SK-N-SH (cell line): ENCODE results near the gene PAQR7. TPM values are rescaled to one million over a fixed set of nuclear protein-coding genes. Genes with fewer than 3 reads are reported as not detected.

ENCODE experiments used
- CTCF ChIA-PET: fragments of 300-600, 350-600 bp; formaldehyde crosslinking; extraction: SDS; loops from one replicate; lab custom pipeline; 2021; lab: Yijun Ruan, JAX
- POLR2A ChIA-PET: fragments of 350-600 bp; sonication (Branson Sonifier 250); formaldehyde crosslinking; extraction: SDS; loops from one replicate; lab custom pipeline; 2020; ENCODE audit warnings: antibody characterized with exemption, inconsistent platforms; lab: Yijun Ruan, JAX
- DNase-seq: peaks from one replicate; pipeline ENCODE4 v3.0.0; 2012
- H2AFZ ChIP-seq: fragments of 200-600 bp; sonication (generic); 2 replicates; pipeline ENCODE4 v1.8.1; 2016; ENCODE audit warnings: antibody characterized with exemption, mild to moderate bottlenecking, low read depth
- H3F3A ChIP-seq: fragments of 200-600 bp; sonication (generic); replicated peaks from 2 replicates; pipeline ENCODE3; 2016; ENCODE audit warnings: antibody characterized with exemption, mild to moderate bottlenecking; ENCODE audit not compliant: insufficient read depth
- H3K27ac ChIP-seq, 2 experiments: fragments of 200-500 bp in 1 of 2; fragments of 200-600 bp in 1 of 2; sonication (Bioruptor generic) in 1 of 2; sonication (generic), shearing (Covaris generic) in 1 of 2; 2 replicates each; pipeline versions ENCODE4 v1.5.1 to v1.6.1; 2014 to 2016; ENCODE audit warnings: low read depth in 2 of 2, inconsistent platforms in 1 of 2, low read length in 1 of 2, mild to moderate bottlenecking in 1 of 2, mixed read lengths in 1 of 2
- H3K27me3 ChIP-seq: fragments of 200-600 bp; sonication (generic), shearing (Covaris generic); 2 replicates; pipeline ENCODE4 v1.6.1; 2016; ENCODE audit warnings: mixed run types; ENCODE audit not compliant: insufficient read depth
- H3K36me3 ChIP-seq, 2 experiments: fragments of 200-500 bp in 1 of 2; fragments of 200-600 bp in 1 of 2; sonication (Bioruptor generic) in 1 of 2; sonication (generic) in 1 of 2; replicated peaks in 1 of 2; 2 replicates each; pipeline versions ENCODE3 to v1.5.1; 2014 to 2016; ENCODE audit warnings: low read length in 1 of 2, mild to moderate bottlenecking in 1 of 2; ENCODE audit not compliant: insufficient read depth in 2 of 2, control insufficient read depth in 1 of 2
- H3K4me1 ChIP-seq, 2 experiments: fragments of 200-500 bp in 1 of 2; fragments of 200-600 bp in 1 of 2; sonication (Bioruptor generic) in 1 of 2; sonication (generic), shearing (Covaris generic) in 1 of 2; 2 replicates each; pipeline versions ENCODE4 v1.5.1 to v1.6.1; 2014 to 2016; ENCODE audit warnings: low read depth in 1 of 2, low read length in 1 of 2, mixed run types in 1 of 2; ENCODE audit not compliant: insufficient read depth in 2 of 2, control insufficient read depth in 1 of 2
- H3K4me2 ChIP-seq: fragments of 200-600 bp; sonication (generic), shearing (Covaris generic); 2 replicates; pipeline ENCODE4 v1.6.1; 2017; ENCODE audit warnings: mixed run types
- H3K4me3 ChIP-seq, 2 experiments: fragments of 200-500 bp in 1 of 2; fragments of 200-600 bp in 1 of 2; sonication (Bioruptor generic) in 1 of 2; sonication (generic), shearing (Covaris generic) in 1 of 2; 2 replicates each; pipeline versions ENCODE4 v1.5.1 to v1.8.1; 2014 to 2016; ENCODE audit warnings: low read depth in 2 of 2, inconsistent platforms in 1 of 2, low read length in 1 of 2, mild to moderate bottlenecking in 1 of 2, mixed read lengths in 1 of 2, moderate library complexity in 1 of 2
- H3K79me2 ChIP-seq: fragments of 200-600 bp; sonication (generic); 2 replicates; pipeline ENCODE4 v1.8.1; 2017; ENCODE audit warnings: mild to moderate bottlenecking; ENCODE audit not compliant: insufficient read depth
- H3K9ac ChIP-seq: fragments of 200-600 bp; sonication (generic); 2 replicates; pipeline ENCODE4 v1.6.1; 2017; ENCODE audit warnings: mixed run types
- H3K9me2 ChIP-seq: fragments of 200-600 bp; sonication (generic); 2 replicates; pipeline ENCODE4 v1.6.1; 2017; ENCODE audit warnings: mixed run types
- H3K9me3 ChIP-seq: fragments of 200-600 bp; sonication (generic); 2 replicates; pipeline ENCODE4 v1.6.1; 2017; ENCODE audit warnings: mixed run types, mild to moderate bottlenecking, moderate library complexity
- H4K20me1 ChIP-seq: fragments of 200-600 bp; sonication (generic); 2 replicates; pipeline ENCODE4 v1.6.1; 2017; ENCODE audit warnings: mild to moderate bottlenecking, mixed run types; ENCODE audit not compliant: insufficient read depth
- CTCF ChIP-seq: fragments of 200-600 bp; sonication (generic); IDR thresholded peaks from 2 replicates; pipeline ENCODE4 v1.6.1; 2017; ENCODE audit warnings: antibody characterized with exemption, mild to moderate bottlenecking, moderate library complexity
- EP300 ChIP-seq, 2 experiments: IDR thresholded peaks; 2 replicates each; pipeline versions ENCODE4 v1.4.0 to v1.6.1; 2012; ENCODE audit warnings: borderline replicate concordance in 1 of 2, low read depth in 1 of 2, low read length in 1 of 2
- FOXJ3 ChIP-seq: sonication (generic); formaldehyde crosslinking; IDR thresholded peaks from 2 replicates; pipeline ENCODE4 v1.5.1; 2020; ENCODE audit warnings: mild to moderate bottlenecking, missing genetic modification reagents
- FOXM1 ChIP-seq: IDR thresholded peaks from 2 replicates; pipeline ENCODE4 v1.4.0; 2012; ENCODE audit warnings: low read depth, mild to moderate bottlenecking
- GABPA ChIP-seq: IDR thresholded peaks from 2 replicates; pipeline ENCODE4 v1.4.0; 2012; ENCODE audit warnings: low read depth, mild to moderate bottlenecking
- IRF3 ChIP-seq: fragments of 150-350 bp; IDR thresholded peaks from 2 replicates; pipeline ENCODE4 v1.6.1; 2016; ENCODE audit warnings: mild to moderate bottlenecking, low read depth, low read length
- MEF2A ChIP-seq: IDR thresholded peaks from 2 replicates; pipeline ENCODE4 v1.4.0; 2012; ENCODE audit warnings: low read depth, borderline replicate concordance
- NRF1 ChIP-seq: IDR thresholded peaks from 2 replicates; pipeline ENCODE4 v1.6.1; 2012; ENCODE audit warnings: low read depth, mild to moderate bottlenecking, low read length
- PBX3 ChIP-seq: IDR thresholded peaks from 2 replicates; pipeline ENCODE4; 2012
- POLR2AphosphoS5 ChIP-seq: IDR thresholded peaks from 2 replicates; pipeline ENCODE4 v1.6.1; 2012; ENCODE audit warnings: low read depth, low read length
- RAD21 ChIP-seq: IDR thresholded peaks from 2 replicates; pipeline ENCODE4 v1.6.1; 2012; ENCODE audit warnings: mild to moderate bottlenecking, low read length
- RCOR1 ChIP-seq: fragments of 150-350 bp; IDR thresholded peaks from 2 replicates; pipeline ENCODE4 v1.6.1; 2017; ENCODE audit warnings: antibody characterized with exemption, low read length
- REST ChIP-seq: IDR thresholded peaks from 2 replicates; pipeline ENCODE4 v1.6.1; 2012; ENCODE audit warnings: mild to moderate bottlenecking, low read depth, low read length, moderate library complexity
- RXRA ChIP-seq: IDR thresholded peaks from 2 replicates; pipeline ENCODE4 v1.4.0; 2012; ENCODE audit warnings: low read depth, mild to moderate bottlenecking, borderline replicate concordance
- SIN3A ChIP-seq: IDR thresholded peaks from 2 replicates; pipeline ENCODE4 v1.6.1; 2012; ENCODE audit warnings: low read depth, mild to moderate bottlenecking, low read length, moderate library complexity, borderline replicate concordance
- SMC3 ChIP-seq: IDR thresholded peaks from 2 replicates; pipeline ENCODE4 v1.6.1; 2012; ENCODE audit warnings: low read depth, low read length, improper control_type of control experiment
- TAF1 ChIP-seq: IDR thresholded peaks from 2 replicates; pipeline ENCODE4 v1.6.1; 2012; ENCODE audit warnings: low read depth, mild to moderate bottlenecking, low read length, moderate library complexity, borderline replicate concordance
- TCF12 ChIP-seq: IDR thresholded peaks from 2 replicates; pipeline ENCODE4 v1.4.0; 2012
- USF2 ChIP-seq: fragments of 150-350 bp; IDR thresholded peaks from 2 replicates; pipeline ENCODE4 v1.6.1; 2017; ENCODE audit warnings: antibody characterized with exemption, low read length, low read depth, borderline replicate concordance
- ZBTB33 ChIP-seq: IDR thresholded peaks from 2 replicates; pipeline ENCODE4 v1.4.0; 2012; ENCODE audit warnings: low read depth, borderline replicate concordance
- WGBS: methylation state at CpG from one replicate; pipeline ENCODE4 v1.1.6; 2017; ENCODE audit warnings: low lambda C conversion rate; 5-methylcytosine and 5-hydroxymethylcytosine counted together
- polyA plus RNA-seq, 3 experiments: library from polyadenylated mRNA; depleted of rRNA; stranded (reverse); fragments of >200 nt; gene quantifications; 2 replicates each; pipeline ENCODE4 v1.2.3, GENCODE V29; 2012

The PAQR7 gene
- polyA plus RNA-seq, 1 of the 3 experiments (the other 2 are of a cell fraction) = 5.6 TPM

- DNase-seq = no peak
- Histone ChIP-seq H3K27ac (no peak overlapping the region), H4K20me1 (no peaks in the 10 kb centered on the region), H3K4me2 (no peak overlapping the region), H3K9me2 (no peaks in the 10 kb centered on the region), H3K4me1 (peaks cover 0 to 15% of the 10 kb centered on the region in 2 experiments; a peak in 1 of 4 replicates), H3K27me3 (no peaks in the 10 kb centered on the region), H3K9me3 (no peaks in the 10 kb centered on the region), H3K36me3 (no peaks in the 10 kb centered on the region), H3K9ac (no peak overlapping the region), H3K4me3 (no peak overlapping the region), H3F3A (no peaks in the 10 kb centered on the region), H2AFZ (no peak overlapping the region), H3K79me2 (no peaks in the 10 kb centered on the region)
- TF ChIP-seq RCOR1 = no peak
- no peak for TF ChIP-seq SIN3A
- no peak for TF ChIP-seq MEF2A
- TF ChIP-seq USF2 = no peak
- TF ChIP-seq TCF12 = no peak
- no peak for TF ChIP-seq CTCF
- no peak for TF ChIP-seq REST
- no peak for TF ChIP-seq TAF1
- TF ChIP-seq RAD21 = no peak
- no peak for TF ChIP-seq IRF3
- TF ChIP-seq FOXM1 = no peak
- no peak for TF ChIP-seq ZBTB33
- TF ChIP-seq FOXJ3 (CRISPR knock-in tag) = no peak
- no peak for TF ChIP-seq GABPA
- no peak for TF ChIP-seq RXRA
- no peak for TF ChIP-seq POLR2AphosphoS5
- TF ChIP-seq NRF1 = no peak
- no peak for TF ChIP-seq SMC3
- TF ChIP-seq PBX3 = no peak
- no peak for TF ChIP-seq EP300 (IDR thresholded peaks at IDR 0.05; ENCODE audit: borderline replicate concordance in 1 of 2, low read depth in 1 of 2, low read length in 1 of 2)
- ChIA-PET CTCF (interaction anchor here (1.7 to 2.3 kb wide), 2 partner anchors 22 to 75 kb away, joined by 3 to 8 read pairs; partner anchors contain the start of gene PAFAH2), POLR2A (no interaction called here)
- WGBS = 85% methylated on average over 27 of the region's 32 CpGs
These were observed 47.6 kb upstream of the PAQR7 start for GRCh38 chr1:25922971-25923552.
